Osteocyte (in vitro differentiated cells): Measurements from ENCODE around the gene LRRC17. TPM values are rescaled to one million over a fixed set of nuclear protein-coding genes. Genes with fewer than 3 reads are reported as not detected.
"Not testable (repeated sequence)": the region's sequence is repeated elsewhere in the genome, so short reads cannot be mapped to it uniquely, and the experiment has no call there.

ENCODE experiments used
- DNase-seq: peaks from one replicate; pipeline ENCODE4 v3.0.0; 2021; ENCODE audit warnings: mixed read lengths; ENCODE audit not compliant: unreplicated experiment; ENCODE audit errors: extremely low spot score
- H3K27ac Mint-ChIP-seq: one replicate; pipeline ENCODE4 v1.8.0; 2021; ENCODE audit warnings: mild to moderate bottlenecking, mixed read lengths; ENCODE audit not compliant: unreplicated experiment
- H3K27me3 Mint-ChIP-seq: one replicate; pipeline ENCODE4 v1.8.0; 2021; ENCODE audit warnings: mixed read lengths; ENCODE audit not compliant: unreplicated experiment
- H3K36me3 Mint-ChIP-seq: one replicate; pipeline ENCODE4 v1.8.0; 2021; ENCODE audit warnings: mixed read lengths; ENCODE audit not compliant: unreplicated experiment
- H3K4me1 Mint-ChIP-seq: one replicate; pipeline ENCODE4 v1.8.0; 2021; ENCODE audit warnings: mixed read lengths; ENCODE audit not compliant: unreplicated experiment
- H3K4me3 Mint-ChIP-seq: one replicate; pipeline ENCODE4 v1.8.0; 2021; ENCODE audit warnings: mild to moderate bottlenecking, moderate library complexity, mixed read lengths; ENCODE audit not compliant: unreplicated experiment
- H3K9me3 Mint-ChIP-seq: one replicate; pipeline ENCODE4 v1.8.0; 2021; ENCODE audit warnings: mixed read lengths; ENCODE audit not compliant: unreplicated experiment
- CTCF ChIP-seq: fragments of 200-600 bp; sonication (generic); IDR thresholded peaks from 2 replicates; pipeline ENCODE4 v1.5.0; 2021; ENCODE audit warnings: antibody characterized with exemption, mild to moderate bottlenecking, moderate library complexity
- total RNA-seq: library from RNA; stranded (reverse); gene quantifications from 2 replicates; pipeline ENCODE4 v1.2.1, GENCODE V29; 2021

LRRC17 gene
- total RNA-seq, 1 donor from 2014 or later = 12.4 TPM

- Mint-ChIP-seq H3K4me3 (no peak overlapping the region), H3K9me3 (no peaks in the 10 kb centered on the region)
- no peak for TF ChIP-seq CTCF
Observed at GRCh38 chr7:102944241-102944640, 31.4 kb downstream of the LRRC17 start.

GRCh38 chr7:102951839-102952238, 39.0 kb downstream of the LRRC17 start:
- H3K9me3 Mint-ChIP-seq = peaks cover 21% of the 10 kb centered on the region
- H3K27me3 Mint-ChIP-seq = no peaks in the 10 kb centered on the region

More at GRCh38 chr7:102944241-102944640, 31.4 kb downstream of the LRRC17 start:
- Mint-ChIP-seq H3K4me1 (peaks cover 26% of the 10 kb centered on the region), H3K36me3 (peaks cover 4% of the 10 kb centered on the region), H3K27ac (no peak overlapping the region), H3K27me3 (no peaks in the 10 kb centered on the region)
- DNase-seq = no peak

GRCh38 chr7:102953406-102953805, 40.6 kb downstream of the LRRC17 start:
- H3K4me3 Mint-ChIP-seq = no peak overlapping the region
- no peak for TF ChIP-seq CTCF
- DNase-seq = no peak
- no peaks in the 10 kb centered on the region for H3K27me3 Mint-ChIP-seq
- H3K27ac Mint-ChIP-seq = no peak overlapping the region
- peaks cover 21% of the 10 kb centered on the region for H3K9me3 Mint-ChIP-seq
- no peaks in the 10 kb centered on the region for H3K4me1 Mint-ChIP-seq
- H3K36me3 Mint-ChIP-seq = peaks cover 9% of the 10 kb centered on the region

More at GRCh38 chr7:102951839-102952238, 39.0 kb downstream of the LRRC17 start:
- DNase-seq = no peak
- no peak overlapping the region for H3K4me3 Mint-ChIP-seq
- peaks cover 9% of the 10 kb centered on the region for H3K36me3 Mint-ChIP-seq
- no peak overlapping the region for H3K27ac Mint-ChIP-seq
- no peaks in the 10 kb centered on the region for H3K4me1 Mint-ChIP-seq
- TF ChIP-seq CTCF = no peak

- peaks cover 21% of the 10 kb centered on the region for H3K9me3 Mint-ChIP-seq
- H3K4me1 Mint-ChIP-seq, H3K27me3 Mint-ChIP-seq, DNase-seq, H3K36me3 Mint-ChIP-seq, H3K27ac Mint-ChIP-seq, H3K4me3 Mint-ChIP-seq: not testable (repeated sequence)
Observed at GRCh38 chr7:102954359-102954758, 41.6 kb downstream of the LRRC17 start.

- H3K4me1 Mint-ChIP-seq, DNase-seq, H3K27ac Mint-ChIP-seq, H3K36me3 Mint-ChIP-seq, H3K27me3 Mint-ChIP-seq, H3K4me3 Mint-ChIP-seq: not testable (repeated sequence)
- H3K9me3 Mint-ChIP-seq = peaks cover 17% of the 10 kb centered on the region
Observed at GRCh38 chr7:102958004-102958403, 45.2 kb downstream of the LRRC17 start.

- H3K4me3 Mint-ChIP-seq, H3K27me3 Mint-ChIP-seq, H3K9me3 Mint-ChIP-seq, H3K36me3 Mint-ChIP-seq, H3K4me1 Mint-ChIP-seq, DNase-seq, H3K27ac Mint-ChIP-seq: not testable (repeated sequence)
Observed at GRCh38 chr7:102961993-102962392, 49.2 kb downstream of the LRRC17 start.

GRCh38 chr7:102966465-102966864, 53.7 kb downstream of the LRRC17 start:
- TF ChIP-seq CTCF = no peak
- no peaks in the 10 kb centered on the region for H3K27me3 Mint-ChIP-seq
- no peaks in the 10 kb centered on the region for H3K36me3 Mint-ChIP-seq
- H3K4me3 Mint-ChIP-seq = no peak overlapping the region
- no peak for DNase-seq
- H3K27ac Mint-ChIP-seq = no peak overlapping the region
- H3K9me3 Mint-ChIP-seq = no peaks in the 10 kb centered on the region
- H3K4me1 Mint-ChIP-seq = no peaks in the 10 kb centered on the region
